ENCODE results near the gene HNRNPLL.

DNA sequence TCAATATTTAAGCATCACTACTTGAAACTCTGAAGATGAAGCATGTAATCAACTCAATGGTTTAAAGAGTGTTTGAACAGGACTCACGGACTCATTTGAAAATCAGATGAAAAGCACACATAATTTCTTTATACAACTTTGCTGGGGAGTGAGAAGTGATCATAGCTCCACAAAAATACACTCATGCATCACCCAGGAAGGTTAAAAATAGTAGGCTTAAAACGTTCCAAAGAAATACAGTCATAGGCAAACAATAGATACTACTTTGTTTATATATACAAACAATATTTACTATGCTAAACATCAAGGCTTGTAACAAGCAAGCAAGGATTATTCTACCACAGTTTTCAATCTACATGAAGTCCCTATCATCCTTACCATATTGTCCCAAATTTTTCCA is 11.6 kb downstream of the HNRNPLL start:
- TF ChIP-seq, protein P1, sequence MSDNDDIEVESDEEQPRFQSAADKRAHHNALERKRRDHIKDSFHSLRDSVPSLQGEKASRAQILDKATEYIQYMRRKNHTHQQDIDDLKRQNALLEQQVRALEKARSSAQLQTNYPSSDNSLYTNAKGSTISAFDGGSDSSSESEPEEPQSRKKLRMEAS (IDR thresholded peaks at IDR 0.05), result no peak
- TF ChIP-seq, protein P2, sequence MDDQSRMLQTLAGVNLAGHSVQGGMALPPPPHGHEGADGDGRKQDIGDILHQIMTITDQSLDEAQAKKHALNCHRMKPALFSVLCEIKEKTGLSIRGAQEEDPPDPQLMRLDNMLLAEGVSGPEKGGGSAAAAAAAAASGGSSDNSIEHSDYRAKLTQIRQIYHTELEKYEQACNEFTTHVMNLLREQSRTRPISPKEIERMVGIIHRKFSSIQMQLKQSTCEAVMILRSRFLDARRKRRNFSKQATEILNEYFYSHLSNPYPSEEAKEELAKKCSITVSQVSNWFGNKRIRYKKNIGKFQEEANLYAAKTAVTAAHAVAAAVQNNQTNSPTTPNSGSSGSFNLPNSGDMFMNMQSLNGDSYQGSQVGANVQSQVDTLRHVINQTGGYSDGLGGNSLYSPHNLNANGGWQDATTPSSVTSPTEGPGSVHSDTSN (CRISPR knock-in tag; IDR thresholded peaks at IDR 0.05; ENCODE audit: borderline replicate concordance), result no peak
- no peak for TF ChIP-seq PHB2 (IDR thresholded peaks at IDR 0.05; ENCODE audit: partially characterized antibody)
- no peak for TF ChIP-seq HOXD1 (CRISPR knock-in tag; IDR thresholded peaks at IDR 0.05)
- no peak for TF ChIP-seq ZNF383 (CRISPR knock-in tag; IDR thresholded peaks at IDR 0.05; ENCODE audit: borderline replicate concordance)
- TF ChIP-seq, protein P3, sequence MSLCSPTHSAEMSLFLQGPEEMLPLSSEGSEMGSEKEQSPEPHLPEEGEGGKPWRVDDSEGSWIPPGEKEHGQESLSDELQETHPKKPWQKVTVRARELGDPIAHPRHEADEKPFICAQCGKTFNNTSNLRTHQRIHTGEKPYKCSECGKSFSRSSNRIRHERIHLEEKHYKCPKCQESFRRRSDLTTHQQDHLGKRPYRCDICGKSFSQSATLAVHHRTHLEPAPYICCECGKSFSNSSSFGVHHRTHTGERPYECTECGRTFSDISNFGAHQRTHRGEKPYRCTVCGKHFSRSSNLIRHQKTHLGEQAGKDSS (CRISPR knock-in tag; IDR thresholded peaks at IDR 0.05; ENCODE audit: borderline replicate concordance, low read depth), result no peak
- TF ChIP-seq, protein P4, sequence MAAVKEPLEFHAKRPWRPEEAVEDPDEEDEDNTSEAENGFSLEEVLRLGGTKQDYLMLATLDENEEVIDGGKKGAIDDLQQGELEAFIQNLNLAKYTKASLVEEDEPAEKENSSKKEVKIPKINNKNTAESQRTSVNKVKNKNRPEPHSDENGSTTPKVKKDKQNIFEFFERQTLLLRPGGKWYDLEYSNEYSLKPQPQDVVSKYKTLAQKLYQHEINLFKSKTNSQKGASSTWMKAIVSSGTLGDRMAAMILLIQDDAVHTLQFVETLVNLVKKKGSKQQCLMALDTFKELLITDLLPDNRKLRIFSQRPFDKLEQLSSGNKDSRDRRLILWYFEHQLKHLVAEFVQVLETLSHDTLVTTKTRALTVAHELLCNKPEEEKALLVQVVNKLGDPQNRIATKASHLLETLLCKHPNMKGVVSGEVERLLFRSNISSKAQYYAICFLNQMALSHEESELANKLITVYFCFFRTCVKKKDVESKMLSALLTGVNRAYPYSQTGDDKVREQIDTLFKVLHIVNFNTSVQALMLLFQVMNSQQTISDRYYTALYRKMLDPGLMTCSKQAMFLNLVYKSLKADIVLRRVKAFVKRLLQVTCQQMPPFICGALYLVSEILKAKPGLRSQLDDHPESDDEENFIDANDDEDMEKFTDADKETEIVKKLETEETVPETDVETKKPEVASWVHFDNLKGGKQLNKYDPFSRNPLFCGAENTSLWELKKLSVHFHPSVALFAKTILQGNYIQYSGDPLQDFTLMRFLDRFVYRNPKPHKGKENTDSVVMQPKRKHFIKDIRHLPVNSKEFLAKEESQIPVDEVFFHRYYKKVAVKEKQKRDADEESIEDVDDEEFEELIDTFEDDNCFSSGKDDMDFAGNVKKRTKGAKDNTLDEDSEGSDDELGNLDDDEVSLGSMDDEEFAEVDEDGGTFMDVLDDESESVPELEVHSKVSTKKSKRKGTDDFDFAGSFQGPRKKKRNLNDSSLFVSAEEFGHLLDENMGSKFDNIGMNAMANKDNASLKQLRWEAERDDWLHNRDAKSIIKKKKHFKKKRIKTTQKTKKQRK (IDR thresholded peaks at IDR 0.05; ENCODE audit: low read length), result no peak
- TF ChIP-seq SRSF1 (optimal IDR thresholded peaks at IDR 0.05; ENCODE audit: low read depth, low read length), result no peak
- TF ChIP-seq, protein P5, sequence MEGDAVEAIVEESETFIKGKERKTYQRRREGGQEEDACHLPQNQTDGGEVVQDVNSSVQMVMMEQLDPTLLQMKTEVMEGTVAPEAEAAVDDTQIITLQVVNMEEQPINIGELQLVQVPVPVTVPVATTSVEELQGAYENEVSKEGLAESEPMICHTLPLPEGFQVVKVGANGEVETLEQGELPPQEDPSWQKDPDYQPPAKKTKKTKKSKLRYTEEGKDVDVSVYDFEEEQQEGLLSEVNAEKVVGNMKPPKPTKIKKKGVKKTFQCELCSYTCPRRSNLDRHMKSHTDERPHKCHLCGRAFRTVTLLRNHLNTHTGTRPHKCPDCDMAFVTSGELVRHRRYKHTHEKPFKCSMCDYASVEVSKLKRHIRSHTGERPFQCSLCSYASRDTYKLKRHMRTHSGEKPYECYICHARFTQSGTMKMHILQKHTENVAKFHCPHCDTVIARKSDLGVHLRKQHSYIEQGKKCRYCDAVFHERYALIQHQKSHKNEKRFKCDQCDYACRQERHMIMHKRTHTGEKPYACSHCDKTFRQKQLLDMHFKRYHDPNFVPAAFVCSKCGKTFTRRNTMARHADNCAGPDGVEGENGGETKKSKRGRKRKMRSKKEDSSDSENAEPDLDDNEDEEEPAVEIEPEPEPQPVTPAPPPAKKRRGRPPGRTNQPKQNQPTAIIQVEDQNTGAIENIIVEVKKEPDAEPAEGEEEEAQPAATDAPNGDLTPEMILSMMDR (CRISPR knock-in tag; IDR thresholded peaks at IDR 0.05), result no peak
- TF ChIP-seq ZNF558 (CRISPR knock-in tag; IDR thresholded peaks at IDR 0.05; ENCODE audit: borderline replicate concordance), result no peak
